H9 (cell line): ENCODE measurements around the gene UHRF1. TPM values are rescaled to one million over a fixed set of nuclear protein-coding genes. Genes with fewer than 3 reads are reported as not detected.

ENCODE experiments used
- DNase-seq: peaks from one replicate; pipeline ENCODE4 v3.0.0-alpha.2; 2017
- H2AFZ ChIP-seq: one replicate; pipeline ENCODE4 v1.6.1; 2013; ENCODE audit warnings: mild to moderate bottlenecking, low read length, control low read depth, moderate library complexity
- H2AK5ac ChIP-seq: 2 replicates; pipeline ENCODE4 v1.6.1; 2013; ENCODE audit warnings: low read length, control low read depth, mixed read lengths; ENCODE audit not compliant: insufficient read length
- H2BK120ac ChIP-seq: one replicate; pipeline ENCODE4 v1.6.1; 2013; ENCODE audit warnings: low read depth, mild to moderate bottlenecking, low read length, control low read depth, inconsistent platforms; ENCODE audit not compliant: poor library complexity, severe bottlenecking
- H2BK12ac ChIP-seq: 2 replicates; pipeline ENCODE4 v1.6.1; 2013; ENCODE audit warnings: low read length, control low read depth, mixed read lengths, low read depth; ENCODE audit not compliant: insufficient read length
- H2BK15ac ChIP-seq: 2 replicates; pipeline ENCODE4 v1.6.1; 2013; ENCODE audit warnings: low read depth, low read length, control low read depth
- H2BK20ac ChIP-seq: one replicate; pipeline ENCODE4 v1.6.1; 2013; ENCODE audit warnings: low read depth, mild to moderate bottlenecking, low read length, control low read depth, inconsistent platforms; ENCODE audit not compliant: poor library complexity, severe bottlenecking
- H2BK5ac ChIP-seq: 2 replicates; pipeline ENCODE4 v1.6.1; 2013; ENCODE audit warnings: low read length, control low read depth, mixed read lengths; ENCODE audit not compliant: insufficient read length
- H3K14ac ChIP-seq: 2 replicates; pipeline ENCODE4 v1.6.1; 2013; ENCODE audit warnings: low read length, control low read depth; ENCODE audit not compliant: insufficient read depth
- H3K18ac ChIP-seq: 2 replicates; pipeline ENCODE4 v1.6.1; 2013; ENCODE audit warnings: low read depth, mild to moderate bottlenecking, mixed read lengths, low read length, control low read depth; ENCODE audit not compliant: insufficient read length
- H3K23ac ChIP-seq: 2 replicates; pipeline ENCODE4 v1.6.1; 2013; ENCODE audit warnings: low read length, control low read depth, mixed read lengths, low read depth; ENCODE audit not compliant: insufficient read length
- H3K23me2 ChIP-seq: 2 replicates; pipeline ENCODE4 v1.6.1; 2013; ENCODE audit warnings: low read depth, mild to moderate bottlenecking, mixed read lengths, low read length, control low read depth; ENCODE audit not compliant: insufficient read length, poor library complexity, severe bottlenecking
- H3K27ac ChIP-seq: 2 replicates; pipeline ENCODE4 v1.5.1; 2013; ENCODE audit warnings: low read length, control low read depth, mixed read lengths, low read depth; ENCODE audit not compliant: insufficient read length
- H3K27me3 ChIP-seq: 2 replicates; pipeline ENCODE4 v1.6.1; 2013; ENCODE audit warnings: low read length, control low read depth, inconsistent platforms; ENCODE audit not compliant: insufficient read depth
- H3K4ac ChIP-seq: 2 replicates; pipeline ENCODE4 v1.6.1; 2013; ENCODE audit warnings: low read depth, mild to moderate bottlenecking, control low read depth, inconsistent platforms, low read length, moderate library complexity
- H3K4me1 ChIP-seq: 2 replicates; pipeline ENCODE4 v1.6.1; 2013; ENCODE audit warnings: low read length, control low read depth, inconsistent platforms; ENCODE audit not compliant: insufficient read depth
- H3K4me2 ChIP-seq: 2 replicates; pipeline ENCODE4 v1.6.1; 2013; ENCODE audit warnings: low read length, control low read depth, mixed read lengths; ENCODE audit not compliant: insufficient read length, insufficient read depth
- H3K56ac ChIP-seq: 2 replicates; pipeline ENCODE4 v1.6.1; 2013; ENCODE audit warnings: low read depth, mild to moderate bottlenecking, mixed read lengths, low read length, control low read depth; ENCODE audit not compliant: insufficient read length
- H3K79me1 ChIP-seq: 2 replicates; pipeline ENCODE4 v1.6.1; 2013; ENCODE audit warnings: low read depth, mild to moderate bottlenecking, moderate library complexity, low read length, control low read depth, inconsistent platforms; ENCODE audit not compliant: insufficient read depth, poor library complexity, severe bottlenecking
- H3K79me2 ChIP-seq: 2 replicates; pipeline ENCODE4 v1.6.1; 2013; ENCODE audit warnings: low read length, control low read depth, inconsistent platforms; ENCODE audit not compliant: insufficient read depth
- H3K9ac ChIP-seq: 2 replicates; pipeline ENCODE4 v1.6.1; 2013; ENCODE audit warnings: low read length, control low read depth, mixed read lengths; ENCODE audit not compliant: insufficient read length; ENCODE audit errors: extremely low read depth
- H3K9me3 ChIP-seq: one replicate; pipeline ENCODE4 v1.6.1; 2013; ENCODE audit warnings: low read depth, low read length, inconsistent platforms; ENCODE audit not compliant: control insufficient read depth
- H3T11ph ChIP-seq: one replicate; pipeline ENCODE4 v1.6.1; 2013; ENCODE audit warnings: mild to moderate bottlenecking, low read length, control low read depth, inconsistent platforms
- H4K20me1 ChIP-seq: one replicate; pipeline ENCODE4 v1.6.1; 2013; ENCODE audit not compliant: control insufficient read depth, insufficient read length, insufficient read depth
- H4K5ac ChIP-seq: 2 replicates; pipeline ENCODE4 v1.6.1; 2013; ENCODE audit warnings: low read depth, mild to moderate bottlenecking, mixed read lengths, low read length, control low read depth; ENCODE audit not compliant: insufficient read length
- H4K8ac ChIP-seq: replicated peaks from 2 replicates; pipeline ENCODE4 v1.6.1; 2013; ENCODE audit warnings: low read length, control low read depth, mixed read lengths, low read depth; ENCODE audit not compliant: insufficient read length
- H4K91ac ChIP-seq: 2 replicates; pipeline ENCODE4 v1.6.1; 2013; ENCODE audit warnings: low read depth, mild to moderate bottlenecking, moderate library complexity, mixed read lengths, low read length, control low read depth; ENCODE audit not compliant: insufficient read length
- H3K27ac Mint-ChIP-seq, 3 experiments: 2 replicates in 2 of 3; 3 replicates in 1 of 3; pipeline ENCODE4 v1.8.0; 2020 to 2021; ENCODE audit warnings: mixed read lengths in 3 of 3, mild to moderate bottlenecking in 1 of 3, moderate library complexity in 1 of 3
- H3K27me3 Mint-ChIP-seq: 2 replicates; pipeline ENCODE4 v1.8.0; 2021; ENCODE audit warnings: low read depth, mild to moderate bottlenecking, moderate library complexity, mixed read lengths
- H3K36me3 Mint-ChIP-seq, 3 experiments: 2 replicates in 2 of 3; 3 replicates in 1 of 3; pipeline ENCODE4 v1.8.0; 2020 to 2021; ENCODE audit warnings: low read depth in 3 of 3, mixed read lengths in 3 of 3; ENCODE audit not compliant: insufficient read depth in 1 of 3
- H3K4me1 Mint-ChIP-seq, 2 experiments: 2 replicates each; pipeline ENCODE4 v1.8.0; 2020; ENCODE audit warnings: mixed read lengths in 2 of 2
- H3K4me3 Mint-ChIP-seq, 2 experiments: 2 replicates in 1 of 2; 3 replicates in 1 of 2; pipeline ENCODE4 v1.8.0; 2020 to 2021; ENCODE audit warnings: mild to moderate bottlenecking in 2 of 2, mixed read lengths in 2 of 2, moderate library complexity in 1 of 2
- H3K9me3 Mint-ChIP-seq, 2 experiments: 2 replicates in 1 of 2; 3 replicates in 1 of 2; pipeline ENCODE4 v1.8.0; 2020; ENCODE audit warnings: mild to moderate bottlenecking in 2 of 2, mixed read lengths in 2 of 2, moderate library complexity in 1 of 2
- CTCF ChIP-seq: fragments of 200-600 bp; sonication (generic); conservative IDR thresholded peaks from 3 replicates; pipeline ENCODE4 v1.8.0; 2021; ENCODE audit warnings: antibody characterized with exemption, mild to moderate bottlenecking
- WGBS: extraction: QIAGEN DNeasy Blood & Tissue Kit; methylation state at CpG from one replicate; pipeline ENCODE4 v1.1.7; 2013; ENCODE audit warnings: missing lambda C conversion rate, low lambda C conversion rate, mixed read lengths; ENCODE audit not compliant: insufficient read length; ENCODE audit errors: extremely low coverage; 5-methylcytosine and 5-hydroxymethylcytosine counted together
- total RNA-seq: library from RNA; stranded (reverse); gene quantifications from 2 replicates; pipeline ENCODE4 v1.2.1, GENCODE V29; 2021

The UHRF1 gene
- total RNA-seq, 1 experiment from 2014 or later = 106 TPM

GRCh38 chr19:4904481-4904880, 4.8 kb upstream of the UHRF1 start:
- no peak overlapping the region for H3T11ph ChIP-seq
- no peaks in the 10 kb centered on the region for H3K23me2 ChIP-seq
- no peak overlapping the region for H3K23ac ChIP-seq
- H3K27me3 ChIP-seq = no peaks in the 10 kb centered on the region
- peaks cover 9 to 18% of the 10 kb centered on the region in 2 experiments for H3K4me1 Mint-ChIP-seq
- no peaks in the 10 kb centered on the region for H3K4me1 ChIP-seq
- no peak overlapping the region for H2BK120ac ChIP-seq
- H3K4me2 ChIP-seq = no peak overlapping the region
- no peak for DNase-seq
- no peak overlapping the region for H2BK20ac ChIP-seq
- H2AFZ ChIP-seq = no peak overlapping the region
- no peaks in the 10 kb centered on the region for H3K79me1 ChIP-seq
- H3K14ac ChIP-seq = no peak overlapping the region
- no peak overlapping the region for H2BK5ac ChIP-seq
- no peaks in the 10 kb centered on the region for H3K9me3 ChIP-seq
- no peak overlapping the region for H3K56ac ChIP-seq
- no peak overlapping the region for H4K91ac ChIP-seq
- no peak overlapping the region for H3K27ac Mint-ChIP-seq
- H3K4me3 Mint-ChIP-seq = no peak overlapping the region
- no peaks in the 10 kb centered on the region for H3K36me3 Mint-ChIP-seq
- H4K20me1 ChIP-seq = no peaks in the 10 kb centered on the region
- no peaks in the 10 kb centered on the region for H3K79me2 ChIP-seq
- no peak overlapping the region for H3K18ac ChIP-seq
- H3K27me3 Mint-ChIP-seq = peaks cover 48% of the 10 kb centered on the region
- no peak overlapping the region for H2BK12ac ChIP-seq
- no peak for TF ChIP-seq CTCF
- no peak overlapping the region for H3K4ac ChIP-seq
- H2BK15ac ChIP-seq = no peak overlapping the region
- no peak overlapping the region for H4K8ac ChIP-seq
- no peak overlapping the region for H3K9ac ChIP-seq
- no peak overlapping the region for H3K27ac ChIP-seq
- no peaks in the 10 kb centered on the region; a peak in 1 of 5 replicates for H3K9me3 Mint-ChIP-seq
- H4K5ac ChIP-seq = no peak overlapping the region
- H2AK5ac ChIP-seq = no peak overlapping the region
- WGBS = no CpG with 5 or more reads among the region's 3 CpGs
